Mucosa of descending colon (tissue), 3 donors: ENCODE measurements around the gene GPR157. TPM values are rescaled to one million over a fixed set of nuclear protein-coding genes. Genes with fewer than 3 reads are reported as not detected.

Experiments used
- ATAC-seq: fragments of 200-7000 bp; cut with Tn5 transposase; one replicate; pipeline ENCODE4 v1.9.1; 2020; ENCODE audit warnings: mild to moderate bottlenecking, moderate library complexity
- DNase-seq, 3 donors: peaks; one replicate each; pipeline ENCODE4 v3.0.0-alpha.2; 2020
- H3K36me3 ChIP-seq: fragments of 200-600 bp; one replicate; pipeline ENCODE4 v1.8.0; 2021; ENCODE audit warnings: low read depth, mild to moderate bottlenecking
- H3K4me1 ChIP-seq: fragments of 200-600 bp; one replicate; pipeline ENCODE4 v1.8.0; 2021; ENCODE audit warnings: low read depth, mild to moderate bottlenecking
- H3K4me3 ChIP-seq: fragments of 200-600 bp; one replicate; pipeline ENCODE4 v1.8.0; 2021; ENCODE audit warnings: mild to moderate bottlenecking
- H3K9me3 ChIP-seq: fragments of 200-600 bp; one replicate; pipeline ENCODE4 v1.8.0; 2021; ENCODE audit warnings: mild to moderate bottlenecking
- CTCF ChIP-seq: fragments of 200-600 bp; IDR thresholded peaks from one replicate; pipeline ENCODE4 v1.8.0; 2022; ENCODE audit warnings: antibody characterized with exemption, mild to moderate bottlenecking
- intact Hi-C, 2 donors: fragments of 100-400 bp; cut with DNase I in 1 of 2; cut with micrococcal nuclease in 1 of 2; formaldehyde crosslinking; loops; one replicate each; pipeline versions ENCODE4 v1.11.0 to v1.11.1; 2022; cut with DNase I, micrococcal nuclease
- total RNA-seq, 3 donors: library from RNA; stranded (reverse); fragmentation: NEBNext Ultra II Directional in 2 of 3; extraction: Animal tissue kit (Norgen Biotek cat#: 25700) in 2 of 3; gene quantifications; one replicate each; pipeline versions ENCODE4 v1.2.1 to v1.2.4, GENCODE V29; 2021 to 2023
- donor health status: DM: no; HTN: no; CAD: no; lungs with moderate emphysema.
- donor health status: DM: no; HTN: no; CAD: no.
- donor health status: DM: no; HTN: yes; CAD: no.

GPR157 gene
- total RNA-seq, 3 donors from 2014 or later = 7.0 to 8.7 (median 8.1) TPM

- H3K4me3 ChIP-seq = no peak overlapping the region
- DNase-seq (no peak), ATAC-seq (no peak)
- TF ChIP-seq CTCF = no peak
- no peaks in the 10 kb centered on the region for H3K36me3 ChIP-seq
- no peaks in the 10 kb centered on the region for H3K9me3 ChIP-seq
- no peaks in the 10 kb centered on the region for H3K4me1 ChIP-seq
- intact Hi-C loops = no loop called here
These were observed 68.8 kb downstream of the GPR157 start for GRCh38 chr1:9059891-9060744.

GRCh38 chr1:9058465-9058864 lies 70.4 kb downstream of the GPR157 start:
- DNase-seq = no peak
- Histone ChIP-seq H3K9me3 (no peaks in the 10 kb centered on the region), H3K4me3 (no peak overlapping the region), H3K4me1 (no peaks in the 10 kb centered on the region), H3K36me3 (no peaks in the 10 kb centered on the region)
- no peak for ATAC-seq
- no peak for TF ChIP-seq CTCF
- intact Hi-C loops = no loop called here

- no peak for TF ChIP-seq CTCF
- H3K36me3 ChIP-seq = no peaks in the 10 kb centered on the region
- no peak for DNase-seq
- H3K9me3 ChIP-seq = no peaks in the 10 kb centered on the region
- no peak overlapping the region for H3K4me3 ChIP-seq
- no peak for ATAC-seq
- no peaks in the 10 kb centered on the region for H3K4me1 ChIP-seq
- intact Hi-C loops = no loop called here
These were observed 71.1 kb downstream of the GPR157 start for GRCh38 chr1:9057851-9058250.

GRCh38 chr1:9052272-9053049 lies 76.4 kb downstream of the GPR157 start:
- H3K4me1 ChIP-seq = peaks cover 11% of the 10 kb centered on the region
- ATAC-seq (no peak), DNase-seq (no peak)
- H3K4me3 ChIP-seq = no peak overlapping the region
- H3K9me3 ChIP-seq = no peaks in the 10 kb centered on the region
- intact Hi-C loops = no loop called here
- TF ChIP-seq CTCF = no peak
- H3K36me3 ChIP-seq = no peaks in the 10 kb centered on the region

- TF ChIP-seq CTCF = no peak
- intact Hi-C loops = no loop called here
- H3K4me3 ChIP-seq = no peak overlapping the region
- peaks cover 11% of the 10 kb centered on the region for H3K4me1 ChIP-seq
- H3K36me3 ChIP-seq = no peaks in the 10 kb centered on the region
- ATAC-seq (no peak), DNase-seq (no peak)
- H3K9me3 ChIP-seq = no peaks in the 10 kb centered on the region
These were observed 77.5 kb downstream of the GPR157 start for GRCh38 chr1:9051379-9051778.
